ENCODE data around the gene ADGRF5.

ADGRF5 gene

DNA sequence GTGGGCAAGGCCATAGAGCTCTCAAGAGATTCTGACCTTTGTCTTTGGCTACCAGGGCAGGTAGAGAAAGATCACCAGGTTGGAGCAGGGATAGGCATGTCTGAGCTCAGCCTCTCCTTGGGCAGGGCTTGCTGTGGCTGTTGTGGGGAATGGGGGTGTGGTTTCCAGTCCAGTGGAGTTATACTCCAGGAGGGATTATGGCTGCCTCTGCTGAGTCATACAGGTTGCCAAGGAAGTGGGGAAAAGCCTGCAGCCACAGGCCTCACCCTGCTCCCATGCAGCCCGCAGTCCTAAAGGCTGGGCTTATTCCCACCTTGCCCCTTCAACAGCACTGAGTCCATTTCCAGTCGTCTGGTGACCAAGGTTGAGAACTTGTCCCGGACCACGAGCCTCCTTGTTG, 106.6 kb downstream of the ADGRF5 start:
- no peak for DNase-seq

DNA sequence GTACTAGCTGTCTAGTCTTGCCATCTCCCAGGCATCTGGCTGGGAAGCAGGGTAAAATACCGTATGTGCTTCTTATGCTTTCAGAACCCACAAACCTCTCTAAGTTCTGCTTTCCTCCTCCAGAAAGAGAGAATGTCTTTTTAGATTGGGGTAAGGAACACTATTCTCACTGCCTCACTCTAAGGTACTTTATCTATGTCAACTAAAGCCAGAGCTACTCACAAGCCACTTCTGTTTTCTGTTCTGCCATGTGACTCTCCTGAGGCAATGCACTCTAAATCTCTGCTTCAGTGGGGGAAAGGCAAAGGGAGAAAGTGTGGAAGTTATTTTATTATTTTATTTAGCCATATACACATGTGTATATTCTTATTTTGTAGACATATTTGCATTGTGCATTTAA, 112.9 kb downstream of the ADGRF5 start:
- peak; percentile 61 for DNase-seq
